GM18517 (cell line): Measurements from ENCODE around the gene GPX8.
A peak's percentile ranks its signal among the peaks of the same experiment; 100 is the strongest.

Experiments used
- ATAC-seq: cut with Tn5 transposase; IDR thresholded peaks from one replicate; pipeline ENCODE4 v1.9.1; 2021; ENCODE audit warnings: mild to moderate bottlenecking, moderate library complexity; ENCODE audit not compliant: unreplicated experiment

GPX8 gene

DNA sequence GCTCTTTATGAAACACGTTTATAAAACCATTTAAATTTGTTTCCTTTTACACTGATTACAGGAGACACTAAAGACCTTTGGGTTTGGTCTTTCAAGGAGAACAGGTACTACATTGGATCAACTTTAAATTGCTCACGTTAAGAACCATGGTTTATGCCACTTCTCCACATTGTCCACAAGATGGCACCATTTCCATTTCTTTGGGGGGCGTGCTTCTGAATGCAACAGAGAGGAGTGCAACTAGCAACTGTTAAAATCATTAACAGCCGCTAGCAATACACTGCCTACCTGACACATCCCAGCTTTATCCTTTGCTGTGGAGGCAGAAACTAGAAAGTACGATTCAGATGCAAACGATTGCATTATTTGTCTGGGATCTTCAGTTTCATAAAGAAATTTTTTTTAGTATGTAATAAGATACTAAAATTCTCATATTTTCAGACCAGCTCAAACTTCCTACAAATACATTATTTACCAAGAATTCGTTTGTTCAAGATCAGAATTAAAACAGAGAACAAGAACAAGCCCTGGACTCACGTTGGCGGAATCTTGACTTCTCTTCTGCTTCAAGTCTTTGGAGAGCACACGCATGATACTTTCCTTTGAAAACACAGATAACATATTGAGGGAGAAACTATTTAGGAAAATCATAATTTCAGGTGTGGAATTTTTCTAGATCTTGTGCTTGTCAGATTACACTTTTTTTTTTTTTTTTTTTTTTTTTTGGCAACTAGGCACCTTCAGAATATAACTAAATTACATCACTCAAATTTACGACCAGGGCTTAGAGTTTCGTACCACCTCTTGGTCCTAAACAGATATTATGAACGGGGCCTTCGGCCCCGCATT is 12.3 kb downstream of the GPX8 start:
- peak; percentile 62 for ATAC-seq

DNA sequence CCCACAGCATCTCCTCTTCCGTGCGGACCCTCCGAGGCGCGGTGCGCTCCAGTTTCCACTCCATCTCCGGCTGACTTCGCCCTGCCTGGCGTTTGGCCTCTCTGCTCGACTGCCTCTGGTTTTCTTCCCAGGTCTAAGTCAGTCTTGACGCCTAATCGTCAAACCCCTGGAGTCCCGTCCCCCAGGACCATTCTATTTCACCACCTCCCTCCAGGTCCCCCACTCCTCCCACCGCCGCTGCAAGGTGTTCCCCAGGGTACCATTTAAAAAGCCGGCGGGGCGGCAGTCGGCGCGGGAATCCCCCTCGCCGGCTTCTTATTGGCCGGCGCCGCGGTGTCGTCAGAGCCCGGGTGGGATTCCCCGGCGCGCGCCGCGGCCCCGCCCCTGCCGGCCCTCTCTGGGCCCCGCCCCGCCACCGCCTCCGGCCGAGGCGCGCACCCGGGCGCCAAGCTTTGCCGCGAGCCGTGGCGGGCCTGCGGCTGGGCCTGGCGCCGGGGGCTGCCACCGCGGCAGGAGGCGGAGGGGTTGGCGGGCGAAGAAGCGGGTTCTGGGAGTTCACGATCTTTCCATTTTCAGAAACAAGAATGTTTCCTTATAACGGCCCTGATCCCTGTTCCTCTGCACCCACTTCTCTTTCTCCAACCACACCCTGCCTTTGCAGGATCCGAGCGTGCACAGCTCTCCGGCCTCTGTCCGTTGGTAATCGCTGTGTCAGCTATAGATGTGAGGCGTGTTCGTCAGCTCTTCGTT is 13.1 kb downstream of the GPX8 start, which contains the start of gene CDC20B:
CDC20B (minus strand) TSS at position 241 of the 750 bp plus-strand sequence; CDS start at position 64, 177 bp downstream.
- peak; percentile 68 for ATAC-seq

DNA sequence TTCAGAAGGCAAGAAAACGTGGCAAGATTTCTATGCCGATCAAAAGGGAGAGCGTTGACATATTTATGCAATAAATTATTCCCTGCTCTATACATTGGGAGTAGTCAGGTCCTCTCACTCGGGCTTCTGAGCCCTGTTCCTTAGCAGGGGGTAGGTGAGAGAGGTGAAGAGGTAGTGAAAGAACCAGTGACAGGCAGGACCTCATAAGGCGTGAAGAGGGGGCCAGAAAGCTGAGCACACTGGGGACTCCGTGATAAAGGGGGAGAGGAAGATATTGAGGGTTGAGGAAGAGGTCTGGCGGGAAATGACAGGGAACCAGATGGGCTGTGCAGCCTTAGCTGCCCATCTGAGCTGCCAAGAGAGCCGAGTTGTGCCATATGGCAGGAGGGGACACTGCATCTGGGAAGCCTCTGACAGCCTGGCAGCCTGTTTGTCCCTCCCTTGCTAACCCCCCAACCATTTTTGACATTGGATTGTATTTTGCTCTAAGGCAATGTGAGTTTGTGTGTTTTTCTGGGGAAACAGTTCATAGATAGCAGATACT is 13.8 kb downstream of the GPX8 start:
- peak; percentile 19 for ATAC-seq

DNA sequence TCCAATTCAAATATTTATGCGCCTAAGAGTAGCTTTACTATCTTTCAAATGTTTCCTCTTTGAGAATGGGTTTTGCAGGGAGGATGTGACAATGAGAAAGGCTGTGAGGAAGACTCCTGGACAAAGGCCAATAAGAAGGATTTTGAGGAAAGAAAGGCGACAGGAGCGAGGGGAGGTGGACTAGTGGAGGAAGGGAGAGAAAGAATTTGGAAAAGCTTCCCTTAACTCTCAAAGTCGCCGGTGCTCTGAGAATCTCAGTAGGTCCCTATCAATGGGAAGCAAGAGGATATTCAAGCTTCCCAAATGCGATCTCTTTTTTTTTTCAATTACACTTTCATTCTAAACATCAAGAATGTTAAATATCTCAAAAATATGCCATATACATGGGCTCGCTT is 15.8 kb downstream of the GPX8 start:
- no peak for ATAC-seq

DNA sequence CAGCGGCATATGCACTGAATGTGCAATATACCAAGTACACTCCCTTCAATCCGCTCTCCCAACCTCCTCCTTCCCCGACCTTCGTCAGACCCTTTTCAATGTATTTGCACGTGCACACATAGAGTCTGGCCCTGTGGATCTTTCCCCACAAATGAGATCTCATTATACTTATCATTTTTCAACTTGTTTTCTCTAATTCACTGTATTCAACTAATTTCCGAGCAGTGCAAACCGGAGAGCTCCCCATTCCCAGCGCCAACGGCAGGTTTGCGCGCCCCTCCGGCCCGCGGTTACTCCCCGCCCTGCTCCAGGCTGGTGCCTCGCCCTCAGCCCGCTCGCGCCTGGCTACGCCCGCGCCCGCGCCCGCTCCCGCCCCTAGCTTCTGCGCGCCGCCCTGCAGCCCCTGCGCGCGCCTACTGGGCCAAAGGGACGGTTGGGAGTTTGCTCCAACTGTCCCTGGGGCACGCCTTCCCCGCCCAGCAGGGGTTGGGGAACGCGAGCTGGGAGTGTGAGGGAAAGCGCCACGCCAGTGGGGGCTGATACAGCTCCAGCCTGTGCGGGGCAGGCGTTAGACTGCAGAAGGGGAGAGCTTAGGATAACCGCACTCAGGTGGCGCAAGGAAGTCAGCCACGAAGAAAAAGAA is 16.3 kb downstream of the GPX8 start:
- no peak for ATAC-seq

DNA sequence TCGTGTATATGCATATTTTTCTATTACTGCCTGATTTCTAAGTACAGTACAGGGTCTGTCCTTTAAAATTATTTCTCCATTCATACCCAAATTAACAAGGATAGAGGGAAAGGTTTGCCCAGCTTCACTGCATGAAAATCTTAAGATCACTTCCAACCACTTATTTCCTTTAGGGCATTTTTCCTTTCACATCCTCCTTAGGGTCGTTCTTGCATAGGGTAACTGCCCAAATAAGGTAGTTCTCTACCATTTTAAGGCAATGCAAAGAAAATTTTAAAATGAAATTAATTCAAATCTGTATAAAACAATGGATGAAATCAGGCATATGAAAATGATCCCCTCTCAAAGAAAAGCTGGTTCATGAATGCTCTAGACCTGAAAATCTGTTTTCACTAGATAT is 17.1 kb downstream of the GPX8 start:
- no peak for ATAC-seq

DNA sequence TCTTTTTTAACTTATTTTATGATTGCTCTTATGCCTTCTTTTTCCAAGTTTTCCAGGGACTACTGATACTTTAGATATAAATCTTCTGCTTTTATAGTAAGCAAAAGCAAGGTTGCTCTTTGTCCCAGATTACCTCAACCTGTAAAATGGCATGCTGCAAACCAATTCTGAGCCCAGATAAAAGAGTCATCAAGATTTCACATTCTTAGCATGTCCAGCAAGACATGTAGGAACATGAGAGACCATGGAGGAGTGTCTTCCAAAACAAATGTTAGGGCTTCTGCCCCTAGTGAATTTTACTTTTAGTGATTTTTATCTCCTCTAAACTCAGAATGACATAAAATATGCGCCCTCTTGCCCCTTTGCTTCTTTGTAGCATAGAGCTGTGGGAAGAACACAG is 20.0 kb downstream of the GPX8 start:
- no peak for ATAC-seq

DNA sequence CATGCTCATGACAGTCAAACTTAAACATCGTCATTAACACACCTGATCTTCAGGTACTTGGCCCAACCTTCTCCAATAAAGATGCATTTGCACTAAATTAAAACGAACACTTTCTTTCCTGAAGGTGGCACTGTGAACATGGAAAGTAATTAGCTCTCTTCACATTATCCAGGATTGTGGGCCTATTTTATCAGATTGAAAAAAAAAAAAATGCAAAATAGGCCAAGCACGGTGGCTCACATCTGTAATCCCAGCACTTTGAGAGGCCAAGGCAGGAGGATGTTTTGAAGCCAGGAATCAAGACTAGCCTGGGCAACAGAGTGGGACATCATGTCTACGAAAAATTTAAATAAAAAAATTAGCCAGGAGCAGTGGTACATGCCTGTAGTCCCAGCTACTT is 27.4 kb downstream of the GPX8 start:
- no peak for ATAC-seq

DNA sequence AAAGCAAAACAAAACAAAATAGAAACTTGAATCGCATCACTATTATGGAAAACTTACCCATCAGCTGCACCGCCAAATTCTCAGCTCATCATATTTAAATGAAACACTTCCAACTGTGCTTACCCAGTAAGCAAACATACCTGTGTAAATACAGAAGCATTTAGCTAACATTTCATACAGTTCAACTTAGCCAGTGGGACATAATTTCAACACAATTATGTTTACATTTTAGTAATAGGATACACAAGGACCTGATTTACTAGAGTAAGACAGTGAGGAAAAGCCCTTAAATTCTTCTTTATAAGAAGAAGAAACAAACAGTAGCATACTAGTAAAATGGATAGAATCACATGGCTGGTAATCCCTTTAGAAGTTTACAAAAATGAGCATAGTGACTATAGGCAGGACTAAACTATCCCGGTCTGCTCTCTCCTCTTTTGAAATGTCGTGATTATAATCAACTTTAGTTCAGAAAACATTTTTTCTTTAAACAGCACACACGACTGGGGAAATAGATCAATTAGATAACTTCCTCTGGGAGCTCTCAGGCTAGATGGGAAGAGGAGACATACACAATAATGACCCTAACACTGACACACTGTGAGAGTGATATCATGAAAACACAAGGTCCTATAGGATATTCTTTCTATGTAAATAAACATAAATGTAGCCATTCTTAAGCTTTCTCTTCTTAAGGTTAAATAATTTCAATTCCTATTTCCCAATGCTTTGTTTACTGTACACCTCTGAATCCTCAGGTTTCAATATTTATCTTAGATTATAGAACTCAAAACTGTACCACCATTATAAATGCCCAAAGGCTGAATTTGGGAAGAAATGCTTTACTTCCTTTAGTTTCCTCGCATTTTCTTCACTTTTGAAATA is 28.9 kb downstream of the GPX8 start:
- ATAC-seq = no peak

DNA sequence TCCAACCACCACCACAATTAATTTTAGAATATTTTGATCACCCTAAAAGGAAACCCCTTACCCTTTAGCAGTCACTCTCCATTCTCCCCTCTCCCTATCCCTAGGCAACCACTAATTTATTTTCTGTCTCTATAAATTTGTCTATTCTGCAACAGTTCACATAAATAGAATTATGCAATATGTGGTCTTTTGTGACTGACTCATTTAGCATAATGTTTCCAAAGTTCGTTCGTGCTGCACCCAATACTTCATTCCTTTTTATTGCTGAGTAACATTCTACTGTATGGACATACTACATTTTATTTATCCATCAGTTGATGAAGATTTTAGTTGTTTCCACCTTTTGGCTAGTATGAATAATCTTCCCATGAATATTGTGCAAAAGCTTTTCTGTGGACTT is 31.2 kb downstream of the GPX8 start:
- ATAC-seq = no peak

DNA sequence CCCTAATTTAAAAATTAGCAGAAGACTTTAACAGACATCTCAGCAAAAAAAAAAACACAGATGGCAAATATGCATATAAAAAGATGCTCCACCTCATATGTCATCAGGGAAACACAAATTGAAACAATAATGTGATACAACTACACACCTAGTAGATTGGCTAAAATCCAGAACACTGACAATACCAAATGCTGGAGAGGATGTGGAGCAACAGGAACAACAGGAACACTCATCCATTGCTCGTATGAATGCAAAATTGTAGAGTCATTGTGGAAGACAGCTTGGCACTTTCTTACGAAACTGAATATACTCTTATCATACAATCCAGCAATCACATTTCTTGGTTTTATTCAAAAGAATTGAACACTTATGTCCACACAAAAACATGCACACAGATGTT is 45.0 kb downstream of the GPX8 start:
- ATAC-seq = no peak

DNA sequence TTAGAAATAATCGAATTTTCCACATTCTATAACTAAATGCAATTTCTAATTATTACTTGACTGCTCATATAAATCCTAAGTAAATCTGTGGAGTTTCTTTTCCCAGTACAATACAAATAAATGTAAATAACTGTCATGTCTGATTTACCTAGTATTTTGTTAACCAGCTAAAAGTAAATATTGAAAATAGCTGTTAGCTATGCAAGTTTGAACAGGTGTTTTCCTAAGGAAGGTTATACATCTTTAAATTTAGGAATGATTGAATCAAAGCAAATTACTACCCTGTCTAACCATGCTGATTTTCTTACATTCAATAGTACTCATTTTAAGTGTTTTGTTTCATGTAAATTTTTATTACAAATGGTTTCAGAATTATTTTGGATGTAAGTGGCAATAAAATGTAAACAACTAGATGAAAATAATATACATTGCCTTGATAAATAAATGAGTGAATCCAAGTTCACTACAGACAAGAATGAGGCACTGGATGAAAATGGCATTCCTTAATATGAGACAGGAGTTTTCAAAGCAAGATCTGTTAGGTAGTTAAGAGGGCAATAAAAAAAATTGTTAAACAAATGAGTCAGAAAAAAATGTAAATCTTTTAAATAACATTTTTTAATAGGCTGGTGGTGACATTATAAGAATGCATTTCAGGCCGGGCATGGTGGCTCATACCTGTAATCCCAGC is 51.4 kb downstream of the GPX8 start:
- no peak for ATAC-seq
